GM18517 (cell line): ENCODE measurements around the gene ITFG1.
"Not testable (repeated sequence)": the region's sequence is repeated elsewhere in the genome, so short reads cannot be mapped to it uniquely, and the experiment has no call there.

Experiments
- ATAC-seq: cut with Tn5 transposase; IDR thresholded peaks from one replicate; pipeline ENCODE4 v1.9.1; 2021; ENCODE audit warnings: mild to moderate bottlenecking, moderate library complexity; ENCODE audit not compliant: unreplicated experiment

Gene ITFG1

DNA sequence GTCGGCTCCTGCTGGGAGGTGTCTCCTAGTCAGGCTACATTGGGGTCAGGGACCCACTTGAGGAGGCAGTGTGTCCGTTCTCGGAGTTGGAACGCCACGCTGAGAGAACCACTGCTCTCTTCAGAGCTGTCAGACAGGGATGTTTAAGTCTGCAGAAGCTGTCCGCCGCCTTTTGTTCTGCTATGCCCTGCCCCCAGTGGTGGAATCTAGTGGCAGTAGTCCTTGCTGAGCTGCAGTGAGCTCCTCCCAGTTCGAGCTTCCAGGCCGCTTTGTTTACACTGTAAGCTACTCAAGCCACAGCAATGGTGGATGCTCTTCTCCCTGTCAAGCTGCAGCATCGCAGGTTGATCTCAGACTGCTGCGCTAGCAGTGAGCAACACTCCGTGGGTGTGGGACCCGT, 36.0 kb downstream of the ITFG1 start:
- no peak for ATAC-seq

DNA sequence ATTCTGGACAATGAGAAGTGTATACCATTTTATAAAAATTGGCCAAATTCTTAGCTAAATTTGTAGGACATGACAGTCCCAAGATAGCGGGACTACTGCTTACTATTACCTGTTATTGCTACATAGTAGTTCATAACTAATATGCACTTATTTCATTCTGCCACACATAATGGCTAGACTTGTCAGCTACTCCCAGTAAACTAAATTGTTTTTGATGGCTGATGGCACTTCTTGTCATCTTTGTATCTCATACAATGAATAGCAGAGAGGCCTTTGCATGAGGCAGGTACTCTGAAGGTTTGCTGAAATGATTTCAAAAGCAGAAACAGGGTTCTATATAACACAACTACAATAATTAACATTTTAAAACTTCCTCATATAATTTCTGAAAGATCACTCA, 44.0 kb downstream of the ITFG1 start:
- ATAC-seq = no peak

DNA sequence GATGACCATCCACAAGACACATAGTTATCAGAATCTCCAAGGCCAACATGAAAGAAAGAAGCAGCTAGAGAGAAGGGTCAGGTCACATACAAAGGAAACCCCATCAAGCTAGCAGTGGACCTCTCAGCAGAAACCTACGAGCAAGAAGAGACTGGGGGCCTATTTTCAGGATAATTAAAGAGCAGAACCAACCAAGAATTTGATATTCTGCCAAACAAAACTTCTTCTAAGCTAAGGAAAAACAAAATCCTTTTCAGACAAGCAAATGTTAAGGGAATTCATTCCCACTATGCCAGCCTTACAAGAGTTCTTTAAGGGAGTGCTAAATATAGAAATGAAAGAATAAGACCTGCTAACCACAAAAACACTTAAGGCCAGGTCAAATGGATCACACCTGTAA, 47.8 kb downstream of the ITFG1 start:
- ATAC-seq = no peak

DNA sequence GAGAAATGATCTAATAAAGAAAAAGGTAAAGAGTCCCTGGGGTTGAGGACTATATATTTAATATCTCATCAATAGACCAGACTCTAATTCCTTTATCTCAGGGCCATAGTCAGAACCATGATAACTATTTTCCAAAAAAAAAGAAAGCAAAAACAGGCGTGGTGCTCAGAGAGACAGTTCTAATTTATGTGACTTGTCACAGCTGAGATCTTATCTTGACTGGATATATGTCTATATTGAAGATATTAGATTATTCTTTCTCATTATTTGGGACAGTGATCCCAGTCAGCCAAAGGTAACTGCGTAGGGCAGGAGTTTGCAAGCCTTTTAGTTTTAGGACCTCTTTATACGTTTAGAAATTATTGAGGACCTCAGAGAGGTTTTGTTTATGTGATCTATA, 52.4 kb downstream of the ITFG1 start:
- no peak for ATAC-seq

DNA sequence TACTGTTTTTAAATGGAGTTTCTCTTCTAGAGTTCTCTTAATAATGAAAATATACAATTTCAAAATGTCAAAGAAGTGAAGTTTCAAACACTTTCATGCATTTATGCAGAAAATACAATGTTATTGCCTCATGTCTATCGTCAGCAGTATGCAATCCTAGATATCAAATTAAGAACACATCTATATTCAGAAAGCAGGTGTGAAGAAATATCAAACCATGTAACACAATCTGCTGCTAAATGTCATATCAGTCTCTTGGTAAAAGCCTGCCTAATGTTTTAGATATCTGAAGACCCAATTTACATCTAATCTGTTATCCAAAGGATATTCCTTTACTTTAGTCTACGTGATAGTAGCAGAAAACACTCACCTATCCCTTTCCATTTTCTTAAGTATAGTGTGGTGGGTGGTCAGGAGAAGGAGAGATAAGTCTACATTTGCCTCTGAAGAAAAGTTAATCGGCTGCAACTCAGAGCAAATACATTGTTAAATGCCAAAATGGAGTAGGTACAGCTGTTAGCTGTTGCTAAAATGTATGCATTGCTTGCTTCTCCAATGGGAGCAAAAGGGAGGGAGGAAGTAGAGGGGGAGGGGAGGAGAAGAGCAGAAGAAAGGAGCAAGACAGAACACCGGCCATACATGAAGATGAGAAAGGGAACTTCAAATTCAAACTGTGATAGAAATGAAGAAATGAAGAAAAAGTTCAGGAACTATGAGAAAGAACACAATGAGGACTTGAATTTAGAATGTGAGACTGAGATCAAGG, 64.9 kb downstream of the ITFG1 start:
- ATAC-seq = no peak

DNA sequence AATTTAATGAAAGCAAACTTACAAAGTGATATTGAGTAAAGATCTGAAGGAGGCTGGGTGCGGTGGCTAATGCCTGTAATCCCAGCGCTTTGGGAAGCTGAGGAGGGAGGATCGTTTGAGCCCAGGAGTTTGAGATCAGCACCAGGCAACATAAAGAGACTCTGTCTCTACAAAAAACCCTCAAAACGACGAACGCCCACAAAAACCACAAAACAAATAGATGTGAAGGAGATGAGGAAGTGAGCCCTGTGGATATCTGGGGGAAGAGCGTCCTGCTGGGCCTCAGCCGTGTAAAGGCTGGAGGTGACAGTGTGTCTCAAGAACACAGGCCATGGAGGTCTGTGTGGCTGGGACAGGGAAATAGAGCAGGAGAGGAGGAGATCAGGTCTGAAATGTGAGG, 68.8 kb downstream of the ITFG1 start:
- ATAC-seq = peak; percentile 92

DNA sequence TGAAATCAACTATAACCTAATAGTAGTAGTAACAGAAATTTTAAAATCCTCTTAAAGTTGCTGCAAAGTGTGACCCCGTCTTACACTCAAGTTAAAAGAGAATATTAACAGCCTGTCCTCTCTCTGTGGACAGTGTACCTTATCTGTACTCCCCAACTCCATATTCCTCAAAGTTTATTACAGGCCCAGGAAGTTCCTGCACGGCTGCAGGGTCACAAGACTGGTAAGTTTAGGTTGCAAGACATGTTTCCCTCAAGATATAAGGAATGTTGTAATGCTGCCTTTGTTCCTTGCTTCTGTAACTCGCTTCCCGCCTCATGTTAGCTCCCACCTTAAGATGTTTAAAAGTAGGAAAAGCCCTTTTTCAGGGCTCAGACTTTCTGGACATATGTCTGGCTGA, 72.2 kb downstream of the ITFG1 start:
- ATAC-seq = no peak

DNA sequence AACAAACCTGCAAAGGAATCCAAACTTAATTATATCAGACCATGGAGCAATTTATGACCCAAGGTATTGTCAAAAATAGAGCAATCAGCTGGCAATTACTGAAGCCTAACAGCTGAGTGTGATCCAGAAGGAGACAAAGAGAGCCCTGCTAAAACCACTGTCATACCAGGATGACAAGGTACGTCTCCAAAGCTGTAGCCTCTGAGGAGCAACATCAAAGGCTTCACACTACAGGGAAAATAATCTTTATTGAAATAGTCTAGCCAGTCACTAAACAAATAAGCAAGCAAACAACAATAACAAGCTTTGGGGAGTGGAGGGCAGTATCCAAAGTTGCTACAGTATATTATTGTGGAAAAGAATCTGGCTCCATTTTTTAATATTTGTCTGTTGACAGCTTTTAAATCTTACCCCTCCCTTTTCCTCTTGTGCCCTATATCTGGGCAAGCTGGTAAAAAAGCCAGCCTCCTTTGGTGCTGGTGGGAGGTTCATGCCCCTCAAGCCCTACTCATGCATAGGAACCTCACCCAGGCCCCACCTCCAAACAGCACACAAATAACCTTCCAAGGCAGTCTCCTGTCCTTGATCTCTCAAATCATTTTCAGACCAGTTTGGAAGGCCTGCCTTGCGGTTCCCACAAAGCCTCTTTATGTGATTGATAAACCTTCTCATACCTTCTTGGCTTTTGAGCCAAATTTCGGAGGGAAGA, 73.7 kb downstream of the ITFG1 start:
- ATAC-seq = no peak

DNA sequence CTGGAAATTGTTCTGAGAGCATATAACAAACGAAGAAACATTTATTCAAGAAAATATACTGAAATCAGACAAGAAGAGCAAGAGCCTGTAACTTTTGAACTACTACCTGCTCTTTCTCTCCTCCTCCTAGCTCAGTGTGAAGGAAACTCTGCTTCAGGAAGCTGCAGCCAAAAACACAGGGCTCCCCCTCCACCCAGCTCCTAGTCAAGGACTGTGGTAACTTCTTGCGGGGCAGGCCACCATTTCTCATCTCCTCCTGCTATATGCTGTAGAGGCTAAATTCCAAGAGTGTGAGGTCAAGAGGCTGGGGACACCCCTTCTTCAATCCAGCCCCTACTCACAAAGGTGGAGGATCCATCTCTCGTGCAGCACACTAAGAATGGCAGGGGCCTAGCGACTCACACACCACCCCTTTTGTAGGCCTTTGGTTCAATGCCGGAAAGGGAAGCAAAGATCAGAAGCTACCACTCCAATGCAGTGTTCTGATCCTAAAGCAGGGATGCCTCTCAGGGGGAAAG, 74.6 kb downstream of the ITFG1 start:
- ATAC-seq = no peak

DNA sequence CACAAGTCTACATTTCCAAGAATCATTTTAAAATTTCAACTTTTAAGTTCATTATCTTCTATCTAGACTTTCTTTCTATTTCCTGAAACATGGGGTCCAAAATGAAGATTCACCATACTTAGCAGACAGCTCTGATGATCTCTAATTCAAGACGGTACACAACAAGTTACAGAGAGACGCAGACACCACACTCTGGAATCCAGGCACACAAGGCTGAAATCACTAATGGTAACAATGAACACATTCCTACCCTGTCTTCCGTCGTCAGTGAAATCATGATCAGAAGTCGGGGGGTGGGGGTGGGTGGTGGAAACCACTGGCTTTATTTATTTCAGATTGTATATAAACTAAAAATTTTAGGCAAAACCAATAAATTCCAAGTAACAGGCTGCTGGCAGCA, 78.5 kb downstream of the ITFG1 start:
- ATAC-seq = no peak

DNA sequence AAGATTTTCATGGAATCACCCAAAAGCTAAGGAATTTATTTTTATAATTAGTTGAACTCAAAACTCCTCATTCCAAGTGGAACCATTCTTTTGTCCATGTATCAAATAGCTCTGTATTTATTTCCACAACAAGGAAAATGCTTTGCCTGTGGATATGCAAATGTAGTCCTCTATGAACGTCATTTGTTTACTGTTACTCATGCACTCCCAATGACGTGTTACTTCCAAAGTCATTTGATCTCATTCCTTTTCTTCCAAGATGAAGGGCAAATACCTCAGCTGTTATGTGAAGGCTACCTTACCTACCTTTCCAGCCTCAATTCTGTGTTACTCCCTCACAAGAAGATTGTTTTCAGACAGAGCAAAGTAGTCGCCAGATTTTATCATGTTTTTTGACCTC, 83.7 kb downstream of the ITFG1 start:
- no peak for ATAC-seq

DNA sequence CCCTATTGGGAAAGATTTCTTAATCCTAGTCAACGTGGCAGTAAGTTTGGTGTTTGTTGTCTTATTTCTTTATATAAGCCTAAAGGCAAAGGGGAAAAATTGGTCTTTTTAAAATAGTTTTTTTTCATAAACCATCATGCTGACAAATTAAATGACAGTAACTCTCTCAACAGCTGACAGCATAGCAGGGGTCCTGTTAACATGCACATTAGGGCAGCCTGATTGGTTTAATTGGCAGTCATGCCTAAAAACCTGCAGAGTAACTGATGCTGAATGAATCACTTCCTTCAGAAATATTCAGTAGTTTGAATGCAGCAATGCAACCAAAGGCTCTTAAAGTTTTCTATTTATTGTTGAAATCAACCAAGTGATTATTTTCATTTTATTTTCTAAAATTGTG, 85.4 kb downstream of the ITFG1 start:
- no peak for ATAC-seq

DNA sequence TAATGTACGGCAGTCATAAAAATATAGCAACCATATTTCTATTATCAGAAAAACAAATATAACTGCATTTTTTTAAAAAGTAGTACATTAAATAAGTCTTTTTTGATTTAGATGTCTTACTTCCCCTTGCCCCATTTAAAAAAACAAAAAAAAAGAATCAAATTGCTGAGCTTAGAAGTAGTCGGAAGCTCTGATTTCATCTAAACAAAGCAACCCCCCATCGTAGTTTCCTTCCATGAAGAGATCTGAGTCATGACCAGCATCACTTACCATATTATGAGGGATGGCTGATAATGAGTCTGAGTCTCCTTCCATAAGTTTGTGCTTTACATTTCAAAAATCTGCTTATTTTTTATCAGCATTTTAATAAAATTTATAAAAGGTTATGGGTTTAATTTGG, 86.2 kb downstream of the ITFG1 start:
- ATAC-seq = no peak

DNA sequence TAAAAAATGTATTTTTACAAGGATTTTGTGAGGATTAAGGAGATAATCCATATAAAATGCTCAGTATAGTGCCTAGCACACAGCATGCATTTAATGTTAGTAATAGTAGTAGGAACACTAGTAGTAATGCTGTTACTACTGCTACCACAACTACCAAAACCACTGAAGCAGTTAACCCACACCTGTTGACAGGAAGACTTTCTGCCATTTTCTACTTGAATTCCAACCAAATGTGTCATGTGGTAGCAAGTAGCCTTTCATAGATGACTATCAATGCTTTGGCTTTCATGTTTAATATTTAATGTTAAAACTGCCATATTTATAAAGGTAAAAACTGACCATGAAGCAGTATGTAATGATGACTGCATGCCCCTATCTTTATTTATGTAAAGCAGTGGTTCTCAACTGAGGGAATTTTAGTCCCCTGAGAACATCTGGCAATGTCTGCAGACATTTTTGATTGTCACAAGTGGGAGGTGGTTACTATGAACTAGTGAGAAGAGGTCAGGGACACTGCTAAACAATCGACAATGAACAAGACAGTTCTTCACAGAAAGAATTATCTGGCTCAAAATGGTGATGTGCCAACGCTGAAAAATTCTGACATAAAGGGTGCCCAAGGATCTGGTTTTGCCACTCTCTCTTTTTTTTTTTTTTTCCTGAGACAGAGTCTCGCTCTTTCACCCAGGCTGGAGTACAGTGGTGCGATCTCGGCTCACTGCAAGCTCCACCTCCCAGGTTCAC, 89.4 kb downstream of the ITFG1 start:
- ATAC-seq = no peak

DNA sequence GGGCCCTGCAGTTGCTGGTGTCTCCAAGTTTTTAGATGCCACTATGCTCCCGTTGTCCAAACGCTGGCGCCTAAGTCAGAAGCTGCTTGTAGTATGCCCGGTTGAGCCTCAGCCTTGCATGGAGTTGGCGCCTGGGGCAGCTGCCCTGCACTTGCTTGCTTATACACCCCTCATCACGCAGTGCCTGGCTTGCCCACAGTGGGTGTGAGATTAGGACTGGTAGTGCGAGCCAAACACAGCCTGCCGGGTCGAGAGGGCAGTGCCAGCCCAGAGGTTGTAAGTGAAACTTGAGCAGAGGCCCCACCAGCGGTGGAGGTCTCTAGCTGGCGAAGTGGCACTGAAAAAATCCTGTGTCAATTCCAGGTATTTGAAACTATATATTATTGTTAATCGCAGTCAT, 90.3 kb downstream of the ITFG1 start:
- ATAC-seq = no peak

DNA sequence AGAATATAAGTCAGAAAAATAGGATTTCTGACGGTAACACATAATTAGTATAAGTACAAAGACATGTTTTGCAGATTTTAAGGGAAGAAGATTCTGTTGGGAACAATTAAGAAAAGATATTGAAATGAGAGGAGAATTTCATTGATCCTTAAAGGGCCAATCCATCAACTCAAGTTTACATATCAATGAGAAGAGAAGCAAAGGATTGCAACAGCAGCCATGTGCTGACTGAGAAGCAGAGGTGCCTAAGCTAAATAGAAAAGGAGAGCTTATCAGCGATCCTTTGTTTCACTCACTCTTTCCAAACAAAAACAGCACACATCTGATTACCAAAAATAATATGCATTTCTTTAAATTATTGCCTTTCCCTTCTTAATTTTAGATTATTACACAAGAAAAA, 94.6 kb downstream of the ITFG1 start:
- no peak for ATAC-seq

DNA sequence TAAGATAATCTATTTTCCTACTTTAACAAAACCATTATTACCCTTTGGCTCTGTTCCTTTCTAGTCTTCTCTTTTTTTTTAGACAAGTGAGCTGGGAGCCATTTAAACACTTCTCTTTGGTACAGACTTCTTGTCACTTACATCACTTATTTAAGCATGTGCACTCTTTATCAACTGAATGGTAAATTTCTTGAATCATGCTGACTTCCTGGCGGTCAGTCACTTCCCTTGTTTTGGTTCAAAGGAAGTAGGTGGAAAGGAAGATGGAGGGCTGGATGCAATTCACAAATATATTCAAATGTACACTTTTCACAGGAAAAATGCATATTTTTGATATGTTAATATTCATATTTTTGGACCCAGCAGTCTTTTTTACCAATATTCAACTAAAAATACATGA, 97.1 kb downstream of the ITFG1 start:
- ATAC-seq = no peak

DNA sequence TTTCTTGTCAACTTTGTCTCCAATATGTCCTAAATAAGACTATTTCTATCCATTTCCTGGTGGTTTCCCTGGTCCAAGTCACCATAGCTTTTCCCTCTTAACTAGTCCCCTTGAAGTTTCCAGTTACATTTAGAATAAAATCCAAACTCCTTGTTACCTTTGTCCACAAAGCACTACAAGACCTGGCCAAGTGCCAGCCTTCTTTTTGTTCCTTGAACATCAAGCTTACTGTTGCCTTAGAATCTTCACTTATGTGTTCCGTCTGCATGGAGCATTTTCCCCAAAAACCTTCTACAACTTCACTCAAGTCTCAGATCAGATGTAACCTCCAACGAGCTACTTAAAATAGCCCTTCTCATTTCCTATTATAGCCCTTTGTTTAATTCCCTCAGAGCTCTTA, 101.4 kb downstream of the ITFG1 start:
- no peak for ATAC-seq

DNA sequence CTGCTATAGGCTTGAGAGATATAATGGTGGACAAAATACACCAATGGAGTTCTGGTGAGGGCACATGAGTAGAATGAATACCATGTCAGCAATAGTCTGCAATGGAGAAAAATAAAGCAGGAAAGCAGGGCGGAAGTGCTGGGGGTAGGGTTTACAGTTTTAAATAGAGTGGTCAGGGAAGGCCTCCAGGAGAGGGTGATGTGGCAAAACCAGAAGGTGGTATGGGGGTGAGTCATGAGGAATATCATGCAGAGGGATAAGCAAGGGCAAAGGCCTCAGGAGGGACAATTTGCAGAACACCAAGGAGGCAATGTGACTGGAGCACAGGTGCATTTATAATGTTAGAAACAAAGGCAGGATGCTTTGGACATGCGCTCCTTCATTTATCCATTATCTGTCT, 102.0 kb downstream of the ITFG1 start:
- no peak for ATAC-seq

DNA sequence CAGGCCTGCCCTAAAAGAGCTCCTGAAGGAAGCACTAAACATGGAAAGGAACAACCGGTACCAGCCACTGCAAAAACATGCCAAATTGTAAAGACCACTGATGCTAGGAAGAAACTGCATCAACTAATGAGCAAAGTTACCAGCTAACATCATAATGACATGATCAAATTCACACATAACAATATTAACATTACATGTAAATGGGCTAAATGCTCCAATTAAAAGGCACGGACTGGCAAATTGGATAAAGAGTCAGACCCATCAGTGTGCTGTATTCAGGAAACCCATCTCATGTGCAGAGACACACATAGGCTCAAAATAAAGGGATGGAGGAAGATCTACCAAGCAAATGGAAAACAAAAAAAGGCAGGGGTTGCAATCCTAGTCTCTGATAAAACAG, 111.8 kb downstream of the ITFG1 start:
- not testable (repeated sequence) for ATAC-seq

DNA sequence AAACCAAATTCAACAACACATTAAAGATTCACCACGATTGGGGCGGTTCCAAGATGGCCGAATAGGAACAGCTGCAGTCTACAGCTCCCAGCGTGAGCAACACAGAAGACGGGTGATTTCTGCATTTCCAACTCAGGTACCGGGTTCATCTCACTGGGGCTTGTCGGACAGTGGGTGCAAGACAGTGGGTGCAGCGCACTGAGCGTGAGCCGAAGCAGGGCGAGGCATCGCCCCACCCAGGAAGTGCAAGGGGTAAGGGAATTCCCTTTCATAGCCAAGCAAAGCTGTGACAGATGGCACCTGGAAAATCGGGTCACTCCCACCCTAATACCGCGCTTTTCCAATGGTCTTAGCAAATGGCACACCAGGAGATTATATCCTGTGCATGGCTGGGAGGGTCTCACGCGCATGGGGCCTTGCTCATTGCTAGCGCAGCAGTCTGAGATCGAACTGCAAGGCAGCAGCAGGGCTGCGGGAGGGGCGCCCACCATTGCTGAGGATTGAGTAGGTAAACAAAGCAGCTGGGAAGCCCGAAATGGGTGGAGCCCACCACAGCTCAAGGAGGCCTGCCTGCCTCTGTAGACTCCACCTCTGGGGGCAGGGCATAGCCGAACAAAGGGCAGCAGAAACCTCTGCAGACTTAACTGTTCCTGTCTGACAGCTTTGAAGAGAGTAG, 113.7 kb downstream of the ITFG1 start:
- ATAC-seq = not testable (repeated sequence)
